Stimulated activated CD4-positive, alpha-beta T cell treated with anti-CD3 and anti-CD28 coated beads, Interleukin-4, amount 100 ng/mL, for 24 hours (primary cell): ENCODE measurements around the gene BTNL8.

Experiments used
- DNase-seq: peaks from one replicate; pipeline ENCODE4 v3.0.0-alpha.2; 2020

The BTNL8 gene, protein sequence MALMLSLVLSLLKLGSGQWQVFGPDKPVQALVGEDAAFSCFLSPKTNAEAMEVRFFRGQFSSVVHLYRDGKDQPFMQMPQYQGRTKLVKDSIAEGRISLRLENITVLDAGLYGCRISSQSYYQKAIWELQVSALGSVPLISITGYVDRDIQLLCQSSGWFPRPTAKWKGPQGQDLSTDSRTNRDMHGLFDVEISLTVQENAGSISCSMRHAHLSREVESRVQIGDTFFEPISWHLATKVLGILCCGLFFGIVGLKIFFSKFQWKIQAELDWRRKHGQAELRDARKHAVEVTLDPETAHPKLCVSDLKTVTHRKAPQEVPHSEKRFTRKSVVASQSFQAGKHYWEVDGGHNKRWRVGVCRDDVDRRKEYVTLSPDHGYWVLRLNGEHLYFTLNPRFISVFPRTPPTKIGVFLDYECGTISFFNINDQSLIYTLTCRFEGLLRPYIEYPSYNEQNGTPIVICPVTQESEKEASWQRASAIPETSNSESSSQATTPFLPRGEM

DNA sequence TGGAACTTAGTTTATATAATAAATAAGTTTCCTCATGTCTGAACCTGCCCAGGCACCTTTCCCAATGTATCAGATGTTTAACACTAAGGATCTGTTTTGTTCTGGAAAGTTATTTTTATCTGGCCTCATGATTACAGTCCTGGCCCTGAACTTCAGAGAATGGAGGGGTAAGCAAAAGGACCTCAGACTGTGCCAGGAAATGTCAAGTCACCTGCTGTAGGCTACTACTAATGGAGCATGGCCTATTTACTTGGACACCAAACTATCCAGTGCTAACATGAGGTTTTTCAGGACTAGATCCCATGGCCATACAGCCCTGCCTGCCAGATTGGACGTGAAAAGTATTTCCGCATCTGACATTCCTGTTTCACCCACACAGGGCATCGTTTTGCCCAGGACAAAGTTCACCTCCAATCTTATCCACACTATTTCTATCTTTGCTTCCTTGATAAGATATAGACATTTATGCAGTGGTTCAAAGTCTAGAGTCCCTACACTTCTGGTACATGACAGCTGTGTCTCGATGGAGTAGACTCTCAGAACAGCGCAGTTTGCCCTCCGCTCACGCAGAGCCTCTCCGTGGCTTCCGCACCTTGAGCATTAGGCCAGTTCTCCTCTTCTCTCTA, at the start of gene BTNL8:
Gene BTNL8 (plus strand): TSS at position 539 of the 626 bp plus-strand sequence. CDS start 152 bp downstream, outside the sequence.
- DNase-seq = no peak

- DNase-seq = no peak
Observed at GRCh38 chr5:180849827-180850226, 49.1 kb upstream of the BTNL8 start.

DNA sequence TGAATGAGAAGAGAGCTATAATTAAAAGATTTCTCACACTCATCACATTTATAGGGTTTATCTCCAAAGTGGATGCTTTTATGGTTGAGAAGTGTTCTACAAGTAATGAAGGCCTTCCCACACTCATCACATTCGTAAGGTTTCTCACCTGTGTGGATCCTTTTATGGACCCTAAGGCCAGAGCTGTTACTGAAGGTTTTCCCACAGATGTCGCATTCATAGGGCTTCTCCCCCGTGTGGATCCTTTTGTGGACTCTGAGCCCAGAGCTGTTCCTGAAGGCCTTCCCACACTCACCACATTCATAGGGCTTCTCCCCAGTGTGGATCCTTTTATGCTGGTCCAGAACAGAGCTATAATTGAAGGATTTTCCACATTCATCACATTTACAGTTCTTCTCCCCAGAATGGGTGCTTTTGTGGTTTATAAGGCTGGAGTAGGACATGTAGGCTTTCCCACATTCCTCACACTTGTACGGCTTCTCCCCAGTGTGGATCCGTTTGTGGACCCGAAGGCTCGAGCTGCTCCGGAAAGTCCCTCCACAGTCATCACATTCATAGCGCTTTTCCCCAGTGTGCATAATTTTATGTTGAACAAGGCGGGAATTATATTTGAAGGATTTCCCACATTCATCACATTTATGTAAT, 48.4 kb upstream of the BTNL8 start:
- no peak for DNase-seq

GRCh38 chr5:180852495-180852894, 46.5 kb upstream of the BTNL8 start:
- DNase-seq = no peak

- DNase-seq = no peak
Observed at GRCh38 chr5:180853121-180853847, 45.7 kb upstream of the BTNL8 start.

GRCh38 chr5:180853848-180854176, 45.1 kb upstream of the BTNL8 start:
- DNase-seq = no peak

DNA sequence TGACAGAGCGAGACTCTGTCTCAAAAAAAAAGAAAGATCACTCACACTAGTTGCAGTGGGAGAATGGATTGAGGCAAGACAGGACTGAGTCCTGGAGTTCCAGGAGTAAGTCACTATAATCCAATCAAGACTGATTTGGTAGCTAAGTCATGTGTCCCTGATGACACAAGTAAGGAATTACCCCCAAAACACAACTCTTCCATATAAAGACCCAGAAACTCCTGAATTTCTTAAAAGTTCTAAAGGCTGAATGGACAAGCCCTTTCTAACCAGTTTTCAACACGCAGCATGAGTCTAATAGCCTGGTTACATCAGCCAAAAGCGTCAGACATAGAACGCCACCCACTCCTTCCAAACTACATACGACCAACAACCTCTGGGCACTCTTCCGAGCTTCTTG, 40.4 kb upstream of the BTNL8 start:
- DNase-seq = no peak

DNA sequence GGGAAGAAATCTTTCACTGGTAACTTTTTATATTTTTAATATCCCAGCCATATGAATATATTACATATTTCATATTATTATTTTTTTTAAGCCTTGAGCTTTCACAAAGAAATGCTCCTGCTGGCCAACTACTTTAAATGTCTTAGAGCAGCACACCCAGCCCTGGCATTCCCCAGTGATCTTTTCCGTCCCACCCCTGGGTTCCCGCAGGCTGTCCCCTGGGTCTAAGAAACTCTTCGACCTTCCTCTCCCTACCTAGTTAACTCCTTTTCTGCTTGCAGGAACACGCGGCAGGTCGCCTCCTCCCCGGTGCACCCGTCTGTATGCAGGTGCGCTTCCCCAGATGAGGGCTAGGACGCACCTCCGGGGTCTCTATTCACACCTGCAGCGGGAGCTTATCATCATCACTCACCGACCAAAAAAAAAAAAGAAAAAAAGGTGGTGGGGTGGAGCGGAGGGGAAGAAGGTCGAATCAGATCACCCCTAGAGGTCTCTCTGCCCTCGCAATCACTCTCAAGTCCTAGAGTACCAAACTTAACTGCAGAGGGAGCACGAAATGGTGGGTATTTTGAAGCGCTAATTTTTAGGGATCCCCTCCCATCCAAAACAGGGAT, 38.6 kb upstream of the BTNL8 start:
- peak; percentile 55 for DNase-seq

GRCh38 chr5:180860887-180861822, 37.8 kb upstream of the BTNL8 start, which contains the start of gene ZFP62:
Gene ZFP62 (minus strand): TSS chr5:180861276. CDS start chr5:180861219, 57 bp downstream.
- DNase-seq = peak; percentile 86

DNA sequence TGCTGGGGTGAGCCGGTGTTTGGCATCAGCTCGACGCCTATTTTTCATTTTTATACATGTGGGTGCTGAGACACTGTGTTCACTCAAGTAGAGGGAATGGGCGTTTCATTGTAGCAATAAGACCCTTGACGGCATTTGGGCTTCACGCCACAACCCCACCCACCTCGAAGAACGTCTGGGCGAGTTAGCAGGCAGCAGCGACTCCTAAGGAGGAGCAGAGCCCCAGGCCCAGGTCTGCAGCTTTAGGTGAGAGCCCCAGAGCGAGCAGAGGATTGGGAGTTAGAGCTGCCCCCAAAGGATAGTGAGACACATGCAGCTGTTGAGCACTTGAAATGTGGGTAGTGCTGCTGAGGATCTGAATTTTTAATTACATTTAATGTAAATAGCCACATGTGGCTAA, 36.3 kb upstream of the BTNL8 start:
- no peak for DNase-seq

DNA sequence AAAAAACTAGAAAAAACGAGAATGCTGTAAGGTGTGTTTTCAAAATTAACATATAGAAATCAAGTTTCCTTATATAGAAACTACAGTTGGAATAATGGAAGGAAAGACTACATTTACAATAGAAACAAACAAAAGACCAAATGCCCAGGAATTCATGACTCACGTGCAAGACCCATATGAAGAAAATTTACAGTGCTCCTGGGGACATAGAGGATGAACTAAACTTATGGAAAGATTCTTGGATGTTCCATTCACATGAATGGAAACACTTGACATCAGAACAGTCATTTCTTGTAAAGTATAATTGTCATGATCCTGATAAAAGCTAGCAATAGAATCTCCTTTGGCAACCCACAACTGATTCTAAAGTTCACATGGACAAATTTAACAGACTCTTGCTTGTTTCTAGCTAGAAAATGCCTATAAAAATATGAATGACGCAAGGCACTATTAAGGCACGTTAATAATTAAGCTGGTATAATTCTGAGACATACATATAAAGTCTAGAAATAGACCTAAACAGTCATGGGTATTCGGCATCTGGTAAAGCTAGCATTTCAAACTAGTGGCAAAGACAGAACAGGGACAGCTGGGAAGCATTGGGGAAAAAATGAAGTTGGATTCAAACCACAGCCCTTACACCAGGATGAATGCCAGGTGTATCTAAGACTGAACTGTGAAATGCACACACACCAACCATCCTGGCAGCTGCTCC, 32.8 kb upstream of the BTNL8 start:
- no peak for DNase-seq

GRCh38 chr5:180866985-180867384, 32.0 kb upstream of the BTNL8 start:
- no peak for DNase-seq

- peak; percentile 70 for DNase-seq
Observed at GRCh38 chr5:180868960-180869359, 30.0 kb upstream of the BTNL8 start.

- no peak for DNase-seq
Observed at GRCh38 chr5:180869587-180869986, 29.4 kb upstream of the BTNL8 start.

DNA sequence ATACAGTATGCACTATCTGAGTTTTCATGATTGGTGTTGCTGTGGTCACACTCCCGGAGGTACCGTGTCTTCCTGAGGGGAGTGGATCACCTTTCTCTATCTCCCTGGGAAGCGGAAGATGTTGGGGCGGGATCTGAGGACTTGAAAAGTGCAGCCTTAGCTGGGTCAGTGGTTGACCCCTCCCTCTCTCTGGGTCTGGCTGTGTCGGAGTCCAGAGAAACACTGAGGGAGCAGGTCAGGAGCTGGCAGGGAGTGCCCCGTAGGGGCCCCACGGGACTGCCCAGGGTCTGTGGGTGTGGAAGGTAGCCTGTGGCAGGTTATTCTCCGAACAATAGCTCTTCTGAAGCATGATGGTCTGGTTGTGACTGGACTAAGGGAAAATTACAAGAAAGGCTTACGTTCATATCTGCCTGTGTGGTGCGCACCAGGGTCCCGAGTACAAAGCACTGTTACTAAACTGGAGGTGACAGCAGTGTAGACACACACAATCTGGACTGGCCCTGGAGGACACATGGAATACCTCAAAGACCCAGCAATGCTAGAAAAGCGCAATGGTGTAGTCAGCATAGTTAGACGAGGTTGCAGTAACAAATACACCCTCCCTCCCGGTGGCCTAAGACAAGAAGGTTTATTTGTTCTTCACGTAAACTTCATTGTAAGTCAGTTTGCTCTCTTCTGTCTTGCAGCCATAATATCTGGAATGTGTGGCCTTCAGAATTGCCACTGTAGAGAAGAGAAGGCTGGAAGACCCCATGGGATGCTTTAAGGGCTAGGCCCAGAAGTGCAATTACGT, 28.5 kb upstream of the BTNL8 start:
- no peak for DNase-seq

GRCh38 chr5:180872419-180872818, 26.5 kb upstream of the BTNL8 start:
- DNase-seq = no peak

DNA sequence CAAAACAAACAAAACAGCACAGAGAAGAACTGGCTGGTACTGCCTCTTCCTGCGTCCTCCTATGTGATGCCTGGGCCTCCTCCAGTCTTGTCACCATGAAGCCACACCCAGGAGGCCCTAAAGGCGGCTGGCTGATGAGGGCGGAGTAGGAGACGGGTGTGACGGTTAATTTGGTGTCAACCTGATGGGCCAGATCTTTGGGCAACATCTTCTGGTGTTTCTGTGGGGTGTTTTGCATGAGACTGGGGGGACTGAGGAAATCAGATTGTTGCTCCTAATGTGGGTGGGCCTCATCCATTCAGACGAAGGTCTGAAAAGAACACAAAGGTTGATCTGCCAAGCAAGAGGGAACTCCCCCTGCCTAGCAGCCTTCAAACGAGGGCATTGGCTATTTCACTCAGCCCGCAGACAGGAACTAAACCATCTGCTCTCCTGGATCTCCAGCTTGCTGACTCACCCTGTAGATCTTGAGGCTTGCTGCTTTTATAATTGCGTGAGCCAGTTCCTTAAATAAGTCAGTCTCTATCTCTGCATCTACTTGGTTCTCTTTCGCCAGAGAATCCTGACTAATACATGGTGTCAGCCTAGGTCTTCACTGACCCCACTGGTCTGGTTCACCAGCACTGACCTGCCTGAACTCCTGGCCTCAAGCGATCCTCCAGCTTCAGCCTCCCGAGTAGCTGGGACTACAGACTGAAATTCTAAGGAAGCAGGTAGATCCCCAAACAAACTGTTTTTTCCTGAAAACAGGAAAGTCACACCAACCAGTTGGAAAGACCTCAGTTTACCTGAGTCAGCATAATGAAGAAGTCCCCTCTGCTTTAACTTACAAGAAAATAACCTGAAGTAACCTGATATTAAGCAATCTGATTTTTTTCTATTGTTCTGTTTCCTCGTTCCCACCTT, 25.1 kb upstream of the BTNL8 start:
- no peak for DNase-seq

DNA sequence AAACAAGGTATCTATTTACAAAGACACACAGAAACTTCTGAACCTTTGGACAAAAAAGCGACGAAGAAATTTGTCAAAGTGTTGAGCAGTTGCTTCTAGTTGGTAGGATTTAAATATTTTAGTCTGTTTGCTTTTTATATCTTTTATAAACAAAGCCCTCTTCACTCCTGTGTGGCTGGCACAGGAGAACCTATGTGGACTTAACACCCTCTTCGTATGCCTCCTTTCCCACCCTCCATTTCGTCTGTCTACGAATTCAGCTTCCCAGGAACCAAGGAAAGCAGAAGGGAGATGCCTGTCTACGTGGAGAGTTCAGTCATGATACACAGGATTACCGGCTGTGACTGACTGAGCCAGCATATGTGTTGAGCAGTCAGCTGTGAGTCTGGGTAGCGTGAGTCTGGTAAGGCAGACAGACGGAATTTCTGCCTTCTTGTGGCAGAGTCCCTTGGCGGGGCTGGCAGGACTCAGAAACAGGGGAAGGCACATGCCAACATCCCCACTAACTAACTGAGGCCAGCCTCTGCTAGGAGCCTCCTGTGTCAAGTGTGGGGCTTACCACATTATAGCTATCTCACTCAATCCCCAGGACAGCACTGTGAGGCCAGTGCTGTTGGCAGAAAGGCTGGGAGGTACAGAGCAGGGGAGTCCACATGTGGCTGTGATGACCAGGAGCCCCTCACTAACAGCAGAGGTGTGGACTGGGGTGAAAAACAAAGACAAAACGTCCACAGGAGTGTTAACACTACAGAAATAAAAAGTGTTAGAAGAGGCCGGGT, 24.0 kb upstream of the BTNL8 start:
- DNase-seq = no peak
